Ammon's horn (tissue), 1 donor: ENCODE measurements around the gene GSK3A.
"Not testable (repeated sequence)": the region's sequence is repeated elsewhere in the genome, so short reads cannot be mapped to it uniquely, and the experiment has no call there.

Experiments
- DNase-seq: peaks from one replicate; pipeline ENCODE4 v3.0.0-alpha.2; 2016; ENCODE audit warnings: low spot score

GSK3A gene

GRCh38 chr19:42268142-42268703, 25.8 kb upstream of the GSK3A start:
- DNase-seq = peak; percentile 100

- no peak for DNase-seq
These were observed 25.3 kb upstream of the GSK3A start for GRCh38 chr19:42267644-42268141.

- DNase-seq = not testable (repeated sequence)
These were observed 24.7 kb upstream of the GSK3A start for GRCh38 chr19:42266928-42267603.

- DNase-seq = not testable (repeated sequence)
These were observed 23.7 kb upstream of the GSK3A start for GRCh38 chr19:42266105-42266504.

GRCh38 chr19:42261763-42262162, 19.4 kb upstream of the GSK3A start:
- no peak for DNase-seq

GRCh38 chr19:42257842-42258241, 15.4 kb upstream of the GSK3A start:
- DNase-seq = not testable (repeated sequence)

- DNase-seq = no peak
These were observed 13.7 kb upstream of the GSK3A start for GRCh38 chr19:42255766-42256745.

- DNase-seq = no peak
These were observed 12.7 kb upstream of the GSK3A start, which contains the start of gene ERF for GRCh38 chr19:42254850-42255765. ERF (minus strand) TSS chr19:42255128; CDS start chr19:42254999, 129 bp downstream.

- no peak for DNase-seq
These were observed 11.9 kb upstream of the GSK3A start for GRCh38 chr19:42254089-42254849.

- peak; percentile 51 for DNase-seq
These were observed 11.1 kb upstream of the GSK3A start for GRCh38 chr19:42253245-42254088.

- DNase-seq = no peak
These were observed 10.2 kb upstream of the GSK3A start for GRCh38 chr19:42252365-42253244.

- peak; percentile 2 for DNase-seq
These were observed 9.4 kb upstream of the GSK3A start for GRCh38 chr19:42251572-42252358.

GRCh38 chr19:42250666-42251531, 8.5 kb upstream of the GSK3A start:
- DNase-seq = peak; percentile 55

- DNase-seq = no peak
These were observed 7.8 kb upstream of the GSK3A start for GRCh38 chr19:42250183-42250665.

GRCh38 chr19:42249769-42250168, 7.4 kb upstream of the GSK3A start:
- no peak for DNase-seq

GRCh38 chr19:42249149-42249750, 6.8 kb upstream of the GSK3A start:
- peak; percentile 2 for DNase-seq
